Muscle of back (tissue), 11 donors: ENCODE results near the gene MAP3K1. TPM values are rescaled to one million over a fixed set of nuclear protein-coding genes. Genes with fewer than 3 reads are reported as not detected.

ENCODE experiments used
- DNase-seq, 3 donors: peaks; one replicate each; pipeline versions ENCODE4 v3.0.0 to v3.0.0-alpha.2; 2013
- polyA plus RNA-seq, 10 donors: library from polyadenylated mRNA; unstranded; fragments of 120-200 nt; gene quantifications; one replicate each; pipeline ENCODE4 v1.2.1, GENCODE V29; 2013; ENCODE audit not compliant: insufficient read length in 10 of 10

Gene MAP3K1
- polyA plus RNA-seq, 10 donors, result 13.0 to 22.4 (median 17.3) TPM

GRCh38 chr5:56845904-56846480 lies 30.6 kb downstream of the MAP3K1 start:
- DNase-seq, result no peak

GRCh38 chr5:56848206-56848605 lies 32.9 kb downstream of the MAP3K1 start:
- no peak for DNase-seq

GRCh38 chr5:56849671-56850070 lies 34.3 kb downstream of the MAP3K1 start:
- no peak for DNase-seq

- no peak for DNase-seq
Measured at GRCh38 chr5:56850423-56850822, 35.1 kb downstream of the MAP3K1 start.

DNA sequence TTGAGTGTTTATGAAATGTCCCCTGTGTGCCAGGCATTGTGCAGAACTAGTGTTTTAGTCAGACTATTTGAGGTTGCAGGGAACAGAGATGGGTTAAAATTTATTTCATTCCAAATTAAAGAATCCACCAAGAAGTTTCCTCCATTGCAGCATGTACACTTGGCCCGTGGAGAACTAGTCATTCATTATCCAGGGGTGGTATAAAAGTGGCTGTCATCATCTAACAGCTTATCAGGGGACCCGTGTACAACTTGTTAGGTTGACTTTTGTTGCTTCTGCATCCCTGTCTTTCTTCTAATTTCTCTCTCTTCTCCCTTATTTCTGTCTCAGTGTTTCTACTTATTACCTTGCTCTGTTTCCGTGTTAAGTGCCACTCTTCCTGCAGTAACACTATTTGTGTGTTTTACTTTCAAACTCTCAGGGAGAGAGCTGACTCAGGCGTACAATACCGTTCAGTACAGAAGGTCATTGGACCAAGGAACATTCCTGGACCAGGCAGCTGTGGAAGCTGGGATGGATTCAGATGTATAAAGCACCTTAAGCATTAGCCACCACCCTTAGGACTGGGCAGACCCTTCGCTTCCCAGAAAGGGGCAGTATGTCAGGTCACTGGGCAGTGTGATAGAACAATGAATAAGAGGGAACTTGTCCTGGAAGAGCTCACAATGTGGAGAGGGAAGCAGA lies 36.1 kb downstream of the MAP3K1 start:
- no peak for DNase-seq

- DNase-seq, result no peak
Measured at GRCh38 chr5:56852228-56853000, 37.1 kb downstream of the MAP3K1 start.

GRCh38 chr5:56853698-56854097 lies 38.3 kb downstream of the MAP3K1 start:
- no peak for DNase-seq

DNA sequence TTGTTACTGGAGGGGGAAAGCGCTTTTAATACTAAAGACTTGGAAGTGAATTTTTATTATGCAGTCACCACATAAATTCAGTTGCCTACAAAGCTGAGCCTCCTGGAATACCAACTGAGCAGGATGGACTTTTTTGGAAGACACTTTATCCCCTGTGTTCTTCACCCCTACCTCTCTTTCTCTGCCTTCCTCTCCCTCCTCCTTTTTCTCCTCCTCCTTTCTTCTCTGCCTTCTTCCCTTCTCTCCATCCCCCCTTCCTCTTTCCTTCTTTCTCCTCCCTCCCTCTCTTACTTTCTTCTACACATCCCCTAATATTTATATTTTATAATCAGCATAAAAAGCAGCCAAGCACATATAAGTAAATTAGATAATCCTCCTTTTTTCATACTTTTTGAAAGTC lies 39.6 kb downstream of the MAP3K1 start:
- no peak for DNase-seq

GRCh38 chr5:56856541-56857178 lies 41.3 kb downstream of the MAP3K1 start:
- no peak for DNase-seq

DNA sequence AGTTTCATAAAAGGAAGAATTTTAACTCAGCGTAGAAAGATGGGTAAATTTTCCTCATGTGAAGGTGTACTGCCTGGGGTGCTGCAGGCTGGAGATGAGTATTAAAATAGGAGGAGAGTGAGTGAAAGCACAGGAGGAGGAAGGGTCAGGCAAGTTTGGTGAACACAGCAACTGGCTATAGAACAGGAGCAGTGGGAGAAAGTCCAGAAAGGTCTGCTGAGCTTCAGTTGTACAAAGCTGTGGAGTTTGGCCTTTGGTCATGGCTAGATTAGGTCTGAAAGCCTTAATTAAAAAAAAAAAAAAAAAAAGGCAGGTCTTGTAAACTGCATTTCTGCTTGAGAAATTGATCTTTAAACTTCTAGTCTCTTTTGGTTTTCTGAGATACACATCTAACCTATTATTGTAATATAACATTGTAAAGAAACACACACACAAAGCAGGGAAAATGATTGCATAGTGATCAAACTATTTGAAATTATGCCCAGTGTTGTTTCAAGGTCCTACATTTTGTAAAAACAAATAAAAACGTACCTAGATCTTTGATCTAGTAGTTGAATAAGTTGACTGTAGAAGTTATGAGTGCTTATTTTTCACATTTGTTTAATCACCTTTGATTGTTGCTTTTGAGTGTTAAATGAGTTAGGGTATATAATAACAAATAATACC lies 43.6 kb downstream of the MAP3K1 start:
- no peak for DNase-seq

DNA sequence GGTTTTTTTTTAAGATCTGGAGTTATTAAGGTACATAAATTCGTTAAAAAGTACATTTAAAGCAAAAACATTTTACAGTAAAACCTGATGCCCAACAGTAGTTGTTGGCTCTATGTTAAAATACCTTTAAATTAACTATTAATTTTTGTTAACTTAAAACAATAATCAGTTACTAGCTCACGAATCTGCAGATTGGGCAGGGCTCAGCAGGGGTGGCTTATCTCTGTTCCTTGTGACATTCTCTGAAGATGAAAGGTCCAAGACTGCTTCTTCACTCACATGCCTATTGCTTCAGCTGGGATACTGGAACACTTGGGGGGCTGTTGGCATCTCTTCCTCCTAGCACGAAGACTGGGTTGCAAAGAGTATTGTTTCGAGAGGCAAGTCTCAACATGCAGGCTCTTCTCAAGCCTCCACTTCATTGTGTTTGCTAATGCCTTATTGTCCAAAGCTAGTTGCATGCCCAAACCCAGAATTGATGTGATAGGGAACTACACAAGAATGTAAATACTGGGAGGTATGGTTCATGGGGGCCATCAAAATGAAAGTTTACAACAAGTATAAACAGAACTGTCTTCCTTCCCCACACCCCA lies 46.6 kb downstream of the MAP3K1 start:
- DNase-seq, result no peak

- DNase-seq, result no peak
Measured at GRCh38 chr5:56862909-56863308, 47.6 kb downstream of the MAP3K1 start.

DNA sequence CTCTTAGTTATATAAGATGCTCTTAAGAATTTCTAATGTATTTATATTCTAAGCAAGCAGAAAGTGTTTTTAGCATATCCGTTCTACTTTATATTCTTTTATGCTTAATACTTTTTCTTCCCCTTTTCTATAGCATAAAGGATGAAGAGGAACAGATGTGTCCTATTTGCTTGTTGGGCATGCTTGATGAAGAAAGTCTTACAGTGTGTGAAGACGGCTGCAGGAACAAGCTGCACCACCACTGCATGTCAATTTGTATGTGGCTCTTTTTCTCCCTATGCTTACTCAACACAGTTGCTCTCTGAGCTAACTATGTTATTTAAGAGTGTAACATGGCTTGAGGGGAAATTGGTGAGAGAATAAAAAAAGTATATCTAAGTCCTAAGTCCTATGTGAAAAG lies 56.4 kb downstream of the MAP3K1 start:
- DNase-seq, result no peak

DNA sequence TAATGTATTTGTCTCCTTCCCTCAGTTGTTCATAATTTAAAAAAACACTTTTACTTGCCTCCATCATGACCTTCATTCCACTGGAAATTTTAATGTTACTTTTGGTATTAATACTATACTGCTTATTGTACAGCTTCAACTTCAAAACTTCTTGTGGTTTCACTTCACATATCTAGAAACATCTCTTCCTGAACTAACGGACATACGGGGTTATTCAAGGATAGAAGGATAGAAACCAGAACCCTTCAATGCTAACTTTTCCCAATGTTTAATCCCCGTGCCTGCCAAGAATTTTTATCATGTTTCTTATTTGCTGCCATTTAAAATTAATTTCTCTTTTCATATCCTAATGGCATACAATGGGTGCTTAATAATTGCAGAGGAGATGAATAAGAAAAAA lies 57.7 kb downstream of the MAP3K1 start:
- no peak for DNase-seq

DNA sequence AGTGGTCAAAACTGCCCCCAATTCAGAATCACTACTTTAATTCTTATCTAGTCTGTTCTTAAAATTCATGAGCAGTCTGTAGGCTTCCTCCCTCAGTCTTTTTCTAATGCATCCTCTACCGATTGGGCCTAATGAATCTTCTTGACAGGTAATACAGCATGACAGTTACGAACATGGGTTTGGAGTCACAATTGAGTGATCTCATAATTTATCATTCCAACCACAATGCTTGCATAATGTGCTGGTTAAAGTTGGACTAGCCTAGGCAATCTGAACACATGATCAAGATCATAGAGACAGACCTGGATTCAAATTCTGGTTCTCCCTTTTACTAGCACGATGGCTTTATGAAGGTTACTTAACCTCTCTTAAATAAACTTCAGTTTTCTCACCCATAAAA lies 61.0 kb downstream of the MAP3K1 start:
- no peak for DNase-seq

DNA sequence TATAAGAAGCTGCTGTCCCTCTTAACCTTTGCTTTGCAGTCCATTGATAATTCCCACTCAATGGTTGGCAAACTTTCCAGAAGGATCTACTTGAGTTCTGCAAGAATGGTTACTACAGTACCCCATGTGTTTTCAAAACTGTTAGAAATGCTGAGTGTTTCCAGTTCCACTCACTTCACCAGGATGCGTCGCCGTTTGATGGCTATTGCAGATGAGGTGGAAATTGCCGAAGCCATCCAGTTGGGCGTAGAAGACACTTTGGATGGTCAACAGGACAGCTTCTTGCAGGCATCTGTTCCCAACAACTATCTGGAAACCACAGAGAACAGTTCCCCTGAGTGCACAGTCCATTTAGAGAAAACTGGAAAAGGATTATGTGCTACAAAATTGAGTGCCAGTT lies 66.2 kb downstream of the MAP3K1 start:
- no peak for DNase-seq

GRCh38 chr5:56893251-56893951 lies 78.1 kb downstream of the MAP3K1 start:
- no peak for DNase-seq

DNA sequence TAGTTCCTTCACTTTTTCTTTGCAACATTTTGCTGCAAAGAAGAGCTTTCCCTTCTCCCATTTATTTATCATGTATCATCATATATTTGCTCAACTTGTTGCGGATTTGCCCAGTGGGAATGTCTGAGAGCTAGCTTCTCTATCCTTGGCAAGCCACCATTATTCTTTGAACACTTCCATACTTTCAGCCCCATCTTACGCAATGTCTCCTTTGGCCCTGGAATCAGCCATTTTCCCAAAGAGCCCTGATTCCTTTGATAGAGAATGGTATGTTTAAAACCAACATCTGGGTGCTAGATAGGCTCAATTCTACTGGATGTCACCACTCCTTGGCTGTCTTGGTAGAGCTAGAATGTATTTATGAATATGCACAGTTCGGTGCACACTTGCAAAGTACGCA lies 81.4 kb downstream of the MAP3K1 start:
- DNase-seq, result peak in 1 of 3 donors; percentile 8

GRCh38 chr5:56898213-56898612 lies 82.9 kb downstream of the MAP3K1 start:
- DNase-seq, result no peak

GRCh38 chr5:56900395-56900794 lies 85.0 kb downstream of the MAP3K1 start:
- DNase-seq, result no peak
